ENCODE measurements around the gene WNT9A.

The WNT9A gene

DNA sequence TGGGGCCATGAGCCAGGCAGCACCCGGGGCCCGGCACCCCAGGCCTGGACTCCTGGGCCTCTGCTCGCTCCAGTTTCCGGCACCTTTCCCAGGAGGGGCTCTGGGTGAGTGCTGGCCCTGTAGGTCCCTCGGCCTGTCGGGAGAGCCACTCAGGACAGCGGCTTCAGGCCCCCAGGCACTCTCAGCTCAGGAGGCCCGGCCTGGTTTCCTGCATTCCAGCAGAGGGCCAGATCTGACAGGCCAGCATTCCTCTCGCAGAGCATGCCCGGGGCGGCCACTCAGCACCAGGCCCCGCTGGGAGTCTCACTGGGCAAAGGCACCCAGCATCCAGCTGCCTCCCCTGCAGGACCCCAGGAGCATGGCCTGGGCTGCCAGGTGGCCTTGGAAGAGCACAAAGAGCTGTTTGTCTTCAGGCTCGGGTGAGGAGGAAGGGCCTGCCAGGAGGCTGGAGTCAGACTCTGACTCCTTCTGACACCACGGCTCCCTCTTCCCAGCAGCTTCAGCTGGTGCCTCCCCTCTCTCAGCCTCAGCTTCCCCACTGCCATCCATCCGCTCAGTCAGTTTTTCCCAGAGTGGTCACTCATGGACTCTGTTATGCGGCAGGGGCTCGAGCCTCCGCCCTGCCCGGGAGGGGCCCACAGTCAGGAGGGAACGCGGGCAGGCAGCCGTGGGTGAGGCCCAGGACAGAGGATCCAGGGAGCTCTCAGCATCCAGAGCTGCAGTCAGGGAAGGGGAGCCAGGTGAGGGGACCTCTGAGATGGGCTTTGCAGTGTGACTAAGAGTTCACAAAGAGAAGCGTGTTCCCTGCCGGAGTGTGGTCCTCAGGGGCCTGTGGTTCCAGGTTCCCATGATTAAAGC lies 51.7 kb downstream of the WNT9A start:
- DNase-seq, result no peak

GRCh38 chr1:227894831-227895451 lies 52.8 kb downstream of the WNT9A start:
- DNase-seq, result no peak

GRCh38 chr1:227893949-227894721 lies 53.6 kb downstream of the WNT9A start:
- no peak for DNase-seq

- DNase-seq, result no peak
Observed at GRCh38 chr1:227893300-227893948, 54.3 kb downstream of the WNT9A start.

- DNase-seq, result no peak
Observed at GRCh38 chr1:227892489-227893299, 55.0 kb downstream of the WNT9A start.

DNA sequence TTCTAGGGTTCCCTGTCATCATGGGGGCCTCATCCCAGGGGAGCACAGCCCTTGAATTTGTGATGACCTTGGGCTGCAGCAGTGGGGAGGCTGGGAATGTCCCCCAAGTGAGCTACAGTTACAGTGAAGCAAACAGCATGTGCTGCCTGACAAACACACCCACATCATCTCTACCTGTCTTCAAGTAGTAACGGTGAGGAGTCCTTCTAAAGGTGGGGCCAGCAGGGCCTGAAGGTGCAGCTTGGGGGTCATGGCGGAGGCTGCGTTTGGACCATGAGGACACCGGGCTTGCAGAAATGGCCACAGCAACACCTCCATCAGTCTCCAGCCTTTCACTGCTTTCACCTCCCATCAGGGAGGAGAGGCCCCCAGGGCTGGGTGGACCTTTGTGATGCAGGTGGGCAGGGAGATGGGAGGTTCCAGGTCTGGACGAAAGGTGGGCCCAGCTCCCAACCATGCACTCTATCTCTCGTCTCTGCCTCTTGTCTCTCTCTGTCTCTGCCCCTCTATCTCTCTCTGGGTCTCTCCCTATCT lies 55.7 kb downstream of the WNT9A start:
- DNase-seq, result no peak

DNA sequence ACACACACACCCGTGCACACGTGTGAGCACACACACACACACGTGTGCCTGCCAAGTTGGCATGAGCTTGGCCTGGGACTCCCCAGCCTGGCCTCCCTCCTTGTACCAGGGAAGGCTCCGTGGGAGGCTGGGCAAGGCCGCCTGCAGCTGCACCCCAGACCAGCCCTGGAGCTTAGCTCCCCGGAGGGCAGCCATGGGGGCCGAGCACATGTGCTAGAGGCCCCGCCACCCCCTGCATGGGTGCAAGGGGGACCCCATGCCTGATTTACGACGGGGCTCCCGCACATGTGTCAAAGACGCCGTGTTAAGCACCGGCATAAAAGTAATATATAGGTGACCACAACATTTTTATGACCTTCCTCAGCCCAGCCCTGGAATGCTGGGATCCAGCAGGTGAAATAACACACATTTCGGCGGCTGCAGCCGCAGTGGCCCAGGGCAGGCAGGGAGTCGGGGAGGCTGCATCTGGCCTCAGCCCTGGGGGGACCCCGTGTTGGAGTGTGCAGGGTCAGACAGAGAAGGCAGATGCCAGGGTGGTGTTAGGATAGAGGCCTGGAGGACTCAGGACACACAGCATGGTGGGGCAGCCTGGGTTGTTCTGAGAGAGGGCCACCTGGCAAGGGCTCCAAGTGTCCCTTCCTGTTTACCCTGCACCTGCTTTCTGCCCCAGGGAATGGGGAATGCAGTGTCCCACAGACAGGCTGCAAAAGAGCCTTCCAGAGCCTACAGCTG lies 56.3 kb downstream of the WNT9A start:
- DNase-seq, result peak; percentile 37

- DNase-seq, result no peak
Observed at GRCh38 chr1:227890451-227891222, 57.1 kb downstream of the WNT9A start.

- DNase-seq, result no peak
Observed at GRCh38 chr1:227889863-227890405, 57.8 kb downstream of the WNT9A start.

- no peak for DNase-seq
Observed at GRCh38 chr1:227889047-227889862, 58.5 kb downstream of the WNT9A start.

DNA sequence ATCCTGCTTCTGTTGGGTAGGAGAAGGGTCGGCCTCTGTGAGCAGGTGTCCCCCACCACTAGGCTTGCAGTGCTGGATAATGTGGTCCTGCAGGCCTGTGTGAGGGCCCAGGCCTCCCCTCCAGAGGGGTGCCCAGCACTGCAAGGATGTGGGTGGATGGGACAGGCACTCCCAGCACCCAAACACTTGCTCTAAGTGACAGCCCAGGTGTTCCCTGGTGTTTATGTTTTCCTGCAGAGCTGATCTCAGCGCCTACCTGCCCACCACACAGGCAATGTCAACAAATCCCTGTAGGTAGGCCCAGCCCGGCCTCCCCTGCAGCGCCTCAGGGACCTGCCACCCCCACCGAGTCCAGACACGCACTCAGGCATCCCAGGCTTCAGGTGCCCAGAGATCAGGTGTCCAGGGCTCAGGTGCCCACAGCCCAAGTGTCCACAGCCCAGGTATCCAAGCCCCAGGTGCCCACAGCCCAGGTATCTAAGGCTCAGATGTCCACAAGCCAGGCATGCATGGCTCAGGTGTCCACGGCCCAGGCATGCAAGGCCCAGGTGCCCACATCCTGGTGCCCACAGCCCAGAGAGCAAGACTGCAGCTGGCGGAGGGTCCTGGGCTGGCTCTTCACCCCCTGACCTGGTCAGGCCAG lies 59.2 kb downstream of the WNT9A start:
- DNase-seq, result peak; percentile 21

DNA sequence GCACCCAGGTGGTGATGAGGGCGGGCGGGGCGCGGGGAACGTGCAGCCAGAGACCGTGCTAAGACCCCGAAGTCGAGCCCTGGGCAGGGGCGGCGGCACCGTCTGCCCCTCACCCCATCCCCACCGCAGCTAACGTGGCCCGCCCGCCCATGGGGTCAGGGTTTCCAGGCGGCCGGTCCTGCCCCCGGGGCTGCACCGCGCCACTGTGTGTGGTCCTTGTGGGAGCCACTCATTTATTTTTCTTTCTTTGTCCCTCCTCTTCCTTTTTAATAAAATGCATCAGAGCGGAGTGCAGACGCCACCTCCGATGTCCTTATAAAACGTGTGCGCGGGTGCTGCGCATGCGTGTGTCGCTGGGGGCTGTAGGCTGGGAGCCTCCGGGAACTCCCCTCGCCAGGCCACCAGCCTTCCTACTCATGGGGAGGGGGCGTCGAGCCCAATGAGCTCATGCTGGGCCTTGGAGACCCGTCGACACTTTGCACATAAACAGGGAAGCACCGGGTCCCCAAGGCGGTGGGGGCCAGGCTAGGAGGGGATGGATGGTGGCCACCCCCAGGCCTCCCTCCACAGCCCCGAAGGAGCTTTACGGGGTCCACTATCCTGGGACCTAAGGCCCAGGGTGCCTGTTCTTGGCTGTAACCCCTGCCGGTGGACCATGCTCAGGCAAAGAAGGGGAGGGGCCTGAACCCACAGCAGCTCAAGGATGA lies 59.9 kb downstream of the WNT9A start:
- DNase-seq, result peak; percentile 92

- peak; percentile 57 for DNase-seq
Observed at GRCh38 chr1:227886993-227887696, 60.6 kb downstream of the WNT9A start.

DNA sequence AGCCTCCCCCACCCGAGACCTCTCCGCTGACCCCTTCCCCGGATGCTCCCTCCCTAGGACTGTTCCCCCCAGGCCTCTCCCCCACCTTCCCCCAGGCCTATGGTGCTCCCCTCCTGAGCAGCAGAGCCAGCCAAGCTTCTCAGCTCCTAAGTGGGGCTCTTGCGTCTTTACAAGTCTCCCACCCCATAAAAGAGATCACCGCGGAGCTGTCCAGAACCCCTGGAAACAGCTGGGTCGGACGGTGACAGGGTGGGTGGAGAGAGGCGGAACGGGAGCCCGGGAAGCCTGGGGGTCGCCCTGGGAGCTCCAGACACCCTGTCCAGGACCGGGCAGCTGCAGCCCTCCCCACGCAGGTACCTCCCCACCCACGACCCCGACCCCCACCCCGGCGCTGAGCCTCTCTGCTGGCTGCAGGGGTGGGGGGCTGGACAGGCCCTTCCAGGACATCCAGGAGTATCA lies 61.2 kb downstream of the WNT9A start:
- no peak for DNase-seq

GRCh38 chr1:227885648-227886502 lies 61.9 kb downstream of the WNT9A start:
- DNase-seq, result no peak

- no peak for DNase-seq
Observed at GRCh38 chr1:227885135-227885647, 62.5 kb downstream of the WNT9A start.

All from NCI-H510A treated with DMSO at 0.1 percent for 48 hours (cell line).